Adrenal gland (tissue), 5 donors: ENCODE results near the gene KRT8.
A peak's percentile ranks its signal among the peaks of the same experiment; 100 is the strongest.

Experiments
- CTCF ChIP-seq, 6 experiments: fragments of 450-650 bp in 4 of 6; fragments of 200-600 bp in 2 of 6; sonication (generic) in 1 of 6; IDR thresholded peaks; 1 replicate in 5 of 6; 2 replicates in 1 of 6; pipeline versions ENCODE4 v1.5.1 to v1.8.0; 2016 to 2021; ENCODE audit warnings: antibody characterized with exemption in 6 of 6, mild to moderate bottlenecking in 2 of 6, moderate library complexity in 1 of 6
- POLR2A ChIP-seq, 2 donors: fragments of 450-650 bp; IDR thresholded peaks; one replicate each; pipeline ENCODE4 v1.6.1; 2017; ENCODE audit warnings: antibody characterized with exemption in 2 of 2, mild to moderate bottlenecking in 2 of 2, moderate library complexity in 1 of 2
- donor health status: DM: no; HTN: no; CAD: no.

GRCh38 chr12:52884526-52885293 is 20.2 kb downstream of the KRT8 start:
- TF ChIP-seq CTCF (IDR thresholded peaks at IDR 0.05) (peak; percentile 81 to 96 (median 94)), POLR2A (IDR thresholded peaks at IDR 0.05) (no peak)
